ENCODE data around the gene LRRC63. TPM values are rescaled to one million over a fixed set of nuclear protein-coding genes. Genes with fewer than 3 reads are reported as not detected.
"Not testable (repeated sequence)": the region's sequence is repeated elsewhere in the genome, so short reads cannot be mapped to it uniquely, and the experiment has no call there.

LRRC63 gene
- polyA plus RNA-seq, 1 of the 3 experiments (the other 2 are of a cell fraction): 0.03 TPM

- H3K36me3 ChIP-seq (replicated peaks in 1 of 2; ENCODE audit: control insufficient read depth in 1 of 2, insufficient read depth in 2 of 2, low read length in 1 of 2); CTCF ChIA-PET; H2AFZ ChIP-seq (ENCODE audit: low read depth); H3F3A ChIP-seq (replicated peaks; ENCODE audit: insufficient read depth); H3K9ac ChIP-seq; H3K4me3 ChIP-seq (ENCODE audit: low read depth in 2 of 2, low read length in 1 of 2); H3K9me3 ChIP-seq; DNase-seq; H3K4me2 ChIP-seq; H3K27me3 ChIP-seq (ENCODE audit: insufficient read depth); H3K9me2 ChIP-seq; H3K4me1 ChIP-seq (ENCODE audit: control insufficient read depth in 1 of 2, insufficient read depth in 2 of 2, low read depth in 1 of 2, low read length in 1 of 2); POLR2A ChIA-PET; H3K79me2 ChIP-seq (ENCODE audit: insufficient read depth); H4K20me1 ChIP-seq (ENCODE audit: insufficient read depth); H3K27ac ChIP-seq (ENCODE audit: low read depth in 2 of 2, low read length in 1 of 2): not testable (repeated sequence)
- WGBS (ENCODE audit: low lambda C conversion rate): 0% methylated on average over 1 of the region's 2 CpGs
Measured at GRCh38 chr13:46220234-46220633, 8.5 kb downstream of the LRRC63 start.

DNA sequence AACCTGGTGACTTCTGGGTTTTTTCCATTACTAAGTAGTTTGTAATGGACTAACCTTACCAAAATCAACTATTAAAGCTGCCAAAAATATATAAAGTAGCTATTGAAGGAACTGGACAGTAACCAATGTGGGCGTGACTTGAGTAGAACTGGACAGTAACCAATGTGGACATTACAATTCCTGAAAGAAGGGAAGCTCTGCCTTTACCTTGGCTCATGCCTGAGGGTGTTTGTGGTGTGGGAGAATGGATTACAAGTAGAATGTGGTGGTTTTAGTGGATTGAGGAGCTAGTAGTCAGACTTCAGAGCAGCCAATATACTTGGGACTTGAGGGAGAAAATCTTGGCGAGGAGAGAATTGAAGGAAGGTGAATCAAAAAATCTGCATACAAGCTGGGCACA, 17.5 kb downstream of the LRRC63 start:
- no peak overlapping the region for H3K27ac ChIP-seq (ENCODE audit: low read depth in 2 of 2, low read length in 1 of 2)
- no peak overlapping the region for H2AFZ ChIP-seq (ENCODE audit: low read depth)
- ChIA-PET POLR2A (no interaction called here), CTCF (no interaction called here)
- TF ChIP-seq ELF1 (IDR thresholded peaks at IDR 0.05): no peak
- no peak for TF ChIP-seq NRF1 (IDR thresholded peaks at IDR 0.05; ENCODE audit: low read depth, low read length)
- no peak for TF ChIP-seq FOXM1 (IDR thresholded peaks at IDR 0.05; ENCODE audit: low read depth)
- no peak for TF ChIP-seq NFIC (IDR thresholded peaks at IDR 0.05; ENCODE audit: borderline replicate concordance)
- TF ChIP-seq USF1 (IDR thresholded peaks at IDR 0.05; ENCODE audit: borderline replicate concordance, low read depth): no peak
- no peak for TF ChIP-seq TAF1 (IDR thresholded peaks at IDR 0.05; ENCODE audit: borderline replicate concordance, low read depth, low read length)
- no peak for TF ChIP-seq MEF2A (IDR thresholded peaks at IDR 0.05; ENCODE audit: borderline replicate concordance, low read depth)
- no peak for TF ChIP-seq RCOR1 (IDR thresholded peaks at IDR 0.05; ENCODE audit: low read length)
- TF ChIP-seq EP300 (IDR thresholded peaks at IDR 0.05; ENCODE audit: borderline replicate concordance in 1 of 2, low read depth in 1 of 2, low read length in 1 of 2): no peak
- no peak for TF ChIP-seq FOSL2 (IDR thresholded peaks at IDR 0.05; ENCODE audit: borderline replicate concordance, low read depth)
- no peak for TF ChIP-seq ZBTB33 (IDR thresholded peaks at IDR 0.05; ENCODE audit: borderline replicate concordance, low read depth)
- TF ChIP-seq SMC3 (IDR thresholded peaks at IDR 0.05; ENCODE audit: low read depth, low read length): no peak
- TF ChIP-seq FOXJ3 (CRISPR knock-in tag; IDR thresholded peaks at IDR 0.05): no peak
- TF ChIP-seq GATA2 (CRISPR knock-in tag; IDR thresholded peaks at IDR 0.05): no peak
- no peak for TF ChIP-seq JUND (IDR thresholded peaks at IDR 0.05)
- 58% methylated on average over 2 of the region's 2 CpGs for WGBS (ENCODE audit: low lambda C conversion rate)
- no peaks in the 10 kb centered on the region for H4K20me1 ChIP-seq (ENCODE audit: insufficient read depth)
- no peaks in the 10 kb centered on the region for H3K9me2 ChIP-seq
- H3K4me3 ChIP-seq (ENCODE audit: low read depth in 2 of 2, low read length in 1 of 2): no peak overlapping the region
- H3K4me2 ChIP-seq: no peak overlapping the region
- peaks cover 0 to 8% of the 10 kb centered on the region in 2 experiments; a peak in 1 of 4 replicates for H3K4me1 ChIP-seq (ENCODE audit: control insufficient read depth in 1 of 2, insufficient read depth in 2 of 2, low read depth in 1 of 2, low read length in 1 of 2)
- H3K9me3 ChIP-seq: no peaks in the 10 kb centered on the region
- H3K36me3 ChIP-seq (replicated peaks in 1 of 2; ENCODE audit: control insufficient read depth in 1 of 2, insufficient read depth in 2 of 2, low read length in 1 of 2): no peaks in the 10 kb centered on the region
- no peaks in the 10 kb centered on the region for H3K79me2 ChIP-seq (ENCODE audit: insufficient read depth)
- DNase-seq: no peak
- no peaks in the 10 kb centered on the region for H3K27me3 ChIP-seq (ENCODE audit: insufficient read depth)
- H3K9ac ChIP-seq: no peak overlapping the region
- no peaks in the 10 kb centered on the region for H3F3A ChIP-seq (replicated peaks; ENCODE audit: insufficient read depth)
